Measurements from ENCODE around the gene DLGAP4. TPM values are rescaled to one million over a fixed set of nuclear protein-coding genes. Genes with fewer than 3 reads are reported as not detected.

DLGAP4 gene
- total and polyA plus RNA-seq, 7 experiments from 2014 or later = 15.0 to 40.2 (median 35.3) TPM

DNA sequence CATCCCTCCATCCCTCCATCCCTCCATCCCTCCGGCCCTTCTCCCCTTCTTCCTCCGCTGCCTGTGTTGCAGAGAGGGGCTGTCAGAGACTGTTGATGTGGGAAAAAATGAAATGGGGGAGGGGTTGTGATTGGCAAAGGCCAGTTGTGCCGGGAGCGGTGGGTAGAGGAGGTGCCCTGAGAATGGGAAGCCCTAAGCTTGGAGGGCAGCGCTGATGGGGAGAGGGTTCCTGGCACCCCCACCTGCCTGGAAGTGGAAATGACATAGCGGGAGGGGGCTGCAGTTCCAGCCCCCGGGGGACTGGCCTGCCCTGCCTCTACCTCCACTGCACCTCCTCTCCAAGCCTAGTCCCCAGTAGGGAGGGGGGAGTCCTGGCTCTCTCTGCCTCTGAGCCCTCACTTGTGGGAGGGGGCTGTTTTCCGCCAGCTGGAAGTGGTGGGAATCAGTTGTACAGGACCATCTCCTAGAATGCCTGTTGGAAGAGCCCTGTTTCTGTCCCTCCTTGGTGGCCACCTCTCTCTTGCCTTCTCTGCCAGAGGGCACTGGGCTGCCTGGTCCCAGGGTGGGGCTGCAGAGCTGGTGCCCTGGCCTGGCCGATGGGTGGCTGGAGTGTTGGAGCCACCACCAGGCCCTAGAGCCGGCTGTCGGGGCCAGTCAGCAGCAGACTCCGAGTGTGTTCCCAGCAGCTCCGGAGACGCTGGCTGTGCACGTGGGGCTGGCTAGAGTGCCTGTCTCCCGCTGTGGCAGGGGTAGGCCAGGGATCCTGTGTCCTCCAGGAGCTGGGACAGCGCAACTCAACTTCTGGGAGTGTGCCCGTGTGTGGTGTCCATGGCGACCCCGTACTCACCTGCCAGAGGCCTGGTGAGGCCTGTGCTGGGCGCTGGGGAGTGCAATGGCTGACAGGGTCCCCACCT lies 1.5 kb downstream of the DLGAP4 start:
- no peaks in the 10 kb centered on the region for H3K4me1 ChIP-seq (ENCODE audit: control insufficient read depth in 2 of 2, insufficient read depth in 2 of 2, low read length in 2 of 2)
- DNase-seq (no peak), ATAC-seq (no peak)
- POLR2A ChIA-PET = no interaction called here
- Mint-ChIP-seq H3K36me3 (no peaks in the 10 kb centered on the region), H3K27ac (no peak overlapping the region), H3K4me1 (peaks cover 0 to 15% (median 11%) of the 10 kb centered on the region in 7 donors), H3K4me3 (peak overlapping the region in 8 of 10 donors; percentile 26 to 77 (median 59)), H3K27me3 (peaks cover 58 to 74% (median 70%) of the 10 kb centered on the region in 5 donors), H3K9me3 (peaks cover 0 to 2% (median 0%) of the 10 kb centered on the region in 11 donors)
- intact Hi-C loops (cut with micrococcal nuclease) = no loop called here
- H3K27ac ChIP-seq (ENCODE audit: low read depth, low read length) = no peak overlapping the region
- no peaks in the 10 kb centered on the region for H3K36me3 ChIP-seq (ENCODE audit: control insufficient read depth in 2 of 3, insufficient read depth in 3 of 3, low read length in 3 of 3)
- no peak overlapping the region for H3K4me3 ChIP-seq (ENCODE audit: low read length)
- H3K9me3 ChIP-seq (ENCODE audit: control insufficient read depth in 2 of 3, low read length in 3 of 3) = no peaks in the 10 kb centered on the region
- CTCF ChIA-PET = no interaction called here
- H3K27me3 ChIP-seq (ENCODE audit: control insufficient read depth in 2 of 2, insufficient read depth in 2 of 2, low read length in 2 of 2) = peaks cover 3 to 12% of the 10 kb centered on the region in 2 donors

DNA sequence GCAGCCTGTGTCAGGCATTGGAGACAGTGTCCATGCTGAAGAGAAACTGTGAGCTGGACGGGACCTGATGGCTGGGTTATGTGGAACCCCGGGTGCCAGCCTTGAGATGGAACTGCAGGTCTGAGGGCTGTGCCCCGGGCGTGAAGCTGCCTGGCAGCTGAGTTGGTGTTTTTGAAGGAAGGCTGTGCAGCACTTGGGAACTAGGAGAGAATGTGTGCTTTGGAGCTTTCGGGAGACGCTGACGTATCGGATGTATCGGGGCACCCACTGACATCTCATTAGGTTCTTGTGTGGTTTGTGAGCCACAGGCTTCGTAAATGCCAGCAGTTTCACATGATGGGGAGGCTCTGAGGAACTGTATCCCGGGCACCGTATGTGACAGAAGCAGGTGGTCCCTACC lies 2.2 kb downstream of the DLGAP4 start:
- ChIA-PET CTCF (no interaction called here), POLR2A (no interaction called here)
- no peak for ATAC-seq
- no peaks in the 10 kb centered on the region for H3K4me1 ChIP-seq (ENCODE audit: control insufficient read depth in 2 of 2, insufficient read depth in 2 of 2, low read length in 2 of 2)
- H3K36me3 ChIP-seq (ENCODE audit: control insufficient read depth in 2 of 3, insufficient read depth in 3 of 3, low read length in 3 of 3) = no peaks in the 10 kb centered on the region
- no peak overlapping the region for H3K27ac ChIP-seq (ENCODE audit: low read depth, low read length)
- Mint-ChIP-seq H3K4me1 (peaks cover 0 to 13% (median 11%) of the 10 kb centered on the region in 7 donors), H3K4me3 (peak overlapping the region in 3 of 10 donors; percentile 38 to 62 (median 47)), H3K27me3 (peaks cover 52 to 72% (median 68%) of the 10 kb centered on the region in 5 donors), H3K36me3 (no peaks in the 10 kb centered on the region), H3K9me3 (peaks cover 0 to 2% (median 0%) of the 10 kb centered on the region in 11 donors), H3K27ac (no peak overlapping the region)
- peaks cover 3 to 12% of the 10 kb centered on the region in 2 donors for H3K27me3 ChIP-seq (ENCODE audit: control insufficient read depth in 2 of 2, insufficient read depth in 2 of 2, low read length in 2 of 2)
- no peak for DNase-seq
- no peaks in the 10 kb centered on the region for H3K9me3 ChIP-seq (ENCODE audit: control insufficient read depth in 2 of 3, low read length in 3 of 3)
- no peak overlapping the region for H3K4me3 ChIP-seq (ENCODE audit: low read length)
- intact Hi-C loops (cut with micrococcal nuclease) = no loop called here

DNA sequence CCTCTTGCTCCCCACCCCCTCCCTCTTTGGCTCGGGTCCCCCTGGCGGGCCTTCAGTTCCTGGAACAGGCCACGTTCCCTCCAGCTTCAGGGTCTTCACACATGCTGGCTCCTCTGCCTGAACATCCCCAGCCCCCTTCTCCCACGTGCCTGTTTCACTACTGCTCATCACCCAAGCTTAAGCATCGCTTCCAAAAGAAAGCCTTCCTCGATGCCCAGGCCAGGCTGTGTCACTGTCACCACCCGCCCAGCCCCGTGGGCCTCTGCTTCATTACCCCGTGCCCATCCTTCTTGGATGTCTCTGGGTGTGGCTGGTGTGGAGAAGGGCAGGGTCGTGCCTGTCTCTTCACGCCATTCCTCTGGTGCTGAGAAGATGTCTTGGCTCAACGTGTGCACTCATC lies 2.8 kb downstream of the DLGAP4 start:
- Histone ChIP-seq H3K4me1 (ENCODE audit: control insufficient read depth in 2 of 2, insufficient read depth in 2 of 2, low read length in 2 of 2) (no peaks in the 10 kb centered on the region), H3K36me3 (ENCODE audit: control insufficient read depth in 2 of 3, insufficient read depth in 3 of 3, low read length in 3 of 3) (no peaks in the 10 kb centered on the region), H3K9me3 (ENCODE audit: control insufficient read depth in 2 of 3, low read length in 3 of 3) (no peaks in the 10 kb centered on the region), H3K27me3 (ENCODE audit: control insufficient read depth in 2 of 2, insufficient read depth in 2 of 2, low read length in 2 of 2) (peaks cover 3 to 12% of the 10 kb centered on the region in 2 donors), H3K27ac (ENCODE audit: low read depth, low read length) (no peak overlapping the region), H3K4me3 (ENCODE audit: low read length) (no peak overlapping the region)
- intact Hi-C loops (cut with micrococcal nuclease) = no loop called here
- peaks cover 46 to 68% (median 62%) of the 10 kb centered on the region in 5 donors for H3K27me3 Mint-ChIP-seq
- ATAC-seq (no peak), DNase-seq (no peak)
- POLR2A ChIA-PET = no interaction called here
- H3K4me1 Mint-ChIP-seq = peaks cover 0 to 12% (median 11%) of the 10 kb centered on the region in 7 donors
- peak overlapping the region in 2 of 10 donors; percentile 32 to 62 for H3K4me3 Mint-ChIP-seq
- H3K36me3 Mint-ChIP-seq = no peaks in the 10 kb centered on the region
- CTCF ChIA-PET = no interaction called here
- H3K27ac Mint-ChIP-seq = peak overlapping the region in 1 of 9 donors; percentile 44
- H3K9me3 Mint-ChIP-seq = peaks cover 0 to 2% (median 0%) of the 10 kb centered on the region in 11 donors

DNA sequence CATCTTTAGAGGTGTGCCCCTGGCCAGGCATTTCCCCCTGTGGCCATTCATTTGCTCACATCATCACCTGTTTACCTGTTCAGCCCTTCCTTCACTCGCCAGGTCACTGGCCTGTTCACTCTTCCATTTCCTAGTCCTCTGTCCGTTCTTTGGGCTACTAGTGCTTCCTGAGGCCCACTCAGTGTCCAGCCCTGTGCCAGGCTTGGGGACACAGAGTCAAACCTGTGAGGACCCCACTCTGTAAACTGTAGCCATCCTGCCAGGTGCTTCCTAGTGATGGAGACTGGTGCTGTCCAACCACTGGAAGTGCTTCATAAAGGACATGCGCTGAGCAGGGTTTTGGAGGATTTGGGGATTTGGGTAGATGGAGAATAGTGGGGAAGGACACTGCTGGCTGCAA lies 3.5 kb downstream of the DLGAP4 start:
- ChIA-PET POLR2A (no interaction called here), CTCF (no interaction called here)
- no peaks in the 10 kb centered on the region for H3K4me1 ChIP-seq (ENCODE audit: control insufficient read depth in 2 of 2, insufficient read depth in 2 of 2, low read length in 2 of 2)
- no peak overlapping the region for H3K27ac ChIP-seq (ENCODE audit: low read depth, low read length)
- H3K27ac Mint-ChIP-seq = no peak overlapping the region
- H3K36me3 Mint-ChIP-seq = no peaks in the 10 kb centered on the region
- no peak overlapping the region for H3K4me3 ChIP-seq (ENCODE audit: low read length)
- intact Hi-C loops (cut with micrococcal nuclease) = no loop called here
- H3K4me1 Mint-ChIP-seq = peaks cover 0 to 11% (median 10%) of the 10 kb centered on the region in 7 donors
- peaks cover 3 to 12% of the 10 kb centered on the region in 2 donors for H3K27me3 ChIP-seq (ENCODE audit: control insufficient read depth in 2 of 2, insufficient read depth in 2 of 2, low read length in 2 of 2)
- H3K36me3 ChIP-seq (ENCODE audit: control insufficient read depth in 2 of 3, insufficient read depth in 3 of 3, low read length in 3 of 3) = no peaks in the 10 kb centered on the region
- peaks cover 41 to 62% (median 57%) of the 10 kb centered on the region in 5 donors for H3K27me3 Mint-ChIP-seq
- DNase-seq (no peak), ATAC-seq (no peak)
- H3K4me3 Mint-ChIP-seq = peak overlapping the region in 2 of 10 donors; percentile 33 to 58
- no peaks in the 10 kb centered on the region for H3K9me3 ChIP-seq (ENCODE audit: control insufficient read depth in 2 of 3, low read length in 3 of 3)
- H3K9me3 Mint-ChIP-seq = peaks cover 0 to 2% (median 0%) of the 10 kb centered on the region in 11 donors

DNA sequence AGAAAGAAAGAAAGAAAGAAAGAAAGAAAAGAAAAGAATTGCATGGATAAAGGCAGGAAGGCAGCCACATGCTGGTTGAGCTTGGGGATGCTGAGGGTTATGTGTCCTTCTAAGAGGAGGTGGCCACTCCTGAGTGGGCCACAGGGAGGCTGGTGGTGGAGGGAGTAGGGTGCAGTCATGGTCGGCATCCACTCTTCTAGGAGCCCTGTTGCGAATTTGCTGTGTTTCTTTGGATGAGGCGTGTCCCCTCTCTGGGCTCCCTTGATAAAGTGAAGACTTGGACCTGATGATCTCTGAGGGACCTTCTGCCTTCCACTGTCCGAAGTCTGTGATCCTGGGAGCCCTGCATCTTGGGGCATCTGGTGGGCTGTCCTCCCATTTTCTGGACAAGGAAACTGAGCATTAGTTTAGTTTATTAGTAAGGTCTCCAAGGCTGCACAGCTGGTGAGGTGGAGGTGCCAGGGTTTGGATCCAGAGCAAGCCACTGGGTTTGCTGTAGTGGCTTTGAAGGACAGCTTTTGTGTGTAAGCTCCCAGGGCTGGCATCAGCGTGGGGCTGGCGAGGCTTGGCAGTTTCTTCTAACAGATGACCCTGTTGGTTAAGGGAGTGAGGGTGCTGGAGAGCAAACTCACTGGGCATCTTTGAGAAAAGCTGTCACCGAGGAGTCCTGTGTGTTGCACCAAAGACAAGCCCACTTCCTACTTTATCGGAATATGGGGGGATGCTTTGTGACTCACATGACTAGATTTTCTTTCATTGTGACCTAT lies 4.3 kb downstream of the DLGAP4 start:
- ATAC-seq (no peak), DNase-seq (no peak)
- Histone ChIP-seq H3K4me3 (ENCODE audit: low read length) (no peak overlapping the region), H3K4me1 (ENCODE audit: control insufficient read depth in 2 of 2, insufficient read depth in 2 of 2, low read length in 2 of 2) (no peaks in the 10 kb centered on the region), H3K9me3 (ENCODE audit: control insufficient read depth in 2 of 3, low read length in 3 of 3) (no peaks in the 10 kb centered on the region), H3K36me3 (ENCODE audit: control insufficient read depth in 2 of 3, insufficient read depth in 3 of 3, low read length in 3 of 3) (no peaks in the 10 kb centered on the region), H3K27me3 (ENCODE audit: control insufficient read depth in 2 of 2, insufficient read depth in 2 of 2, low read length in 2 of 2) (peaks cover 0 to 12% of the 10 kb centered on the region in 2 donors), H3K27ac (ENCODE audit: low read depth, low read length) (no peak overlapping the region)
- H3K4me3 Mint-ChIP-seq = no peak overlapping the region
- POLR2A ChIA-PET = no interaction called here
- peaks cover 34 to 55% (median 49%) of the 10 kb centered on the region in 5 donors for H3K27me3 Mint-ChIP-seq
- H3K4me1 Mint-ChIP-seq = peaks cover 0 to 8% (median 3%) of the 10 kb centered on the region in 7 donors
- CTCF ChIA-PET = no interaction called here
- intact Hi-C loops (cut with micrococcal nuclease) = no loop called here
- no peak overlapping the region for H3K27ac Mint-ChIP-seq
- no peaks in the 10 kb centered on the region for H3K36me3 Mint-ChIP-seq
- peaks cover 0 to 4% (median 0%) of the 10 kb centered on the region in 11 donors for H3K9me3 Mint-ChIP-seq

DNA sequence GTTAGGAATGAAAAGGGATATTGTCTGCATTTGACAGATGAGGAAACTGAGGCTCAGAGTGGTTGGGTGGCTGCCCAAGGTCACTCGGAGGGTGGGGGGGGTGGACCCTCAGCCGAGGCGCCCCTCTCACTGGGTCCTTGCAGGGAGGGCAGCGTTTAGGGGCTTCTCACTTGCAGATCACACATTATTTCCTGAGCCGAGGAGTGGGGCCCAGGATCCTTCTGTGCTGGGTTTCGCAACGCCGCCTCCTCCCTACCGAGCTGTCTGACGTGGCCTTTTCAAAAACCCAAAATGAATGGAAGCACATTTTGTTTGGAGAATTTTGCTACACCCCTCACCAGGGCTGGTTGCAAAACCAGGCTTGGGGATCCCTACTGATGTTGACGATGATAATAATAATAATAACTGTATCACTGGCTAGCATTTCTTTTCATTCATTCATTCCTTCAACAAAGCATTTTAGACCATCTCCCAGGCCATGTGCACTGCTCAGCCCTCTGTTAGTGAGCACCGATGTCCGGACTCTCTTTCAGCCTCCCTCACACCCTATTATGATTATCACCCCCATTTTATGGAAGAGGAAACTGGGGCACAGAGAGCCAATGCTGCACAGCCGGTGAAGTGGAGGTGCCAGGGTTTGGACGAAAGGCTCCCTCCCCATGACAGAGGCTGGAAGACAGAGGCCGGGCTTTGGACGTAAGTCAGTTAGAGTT lies 5.2 kb downstream of the DLGAP4 start:
- DNase-seq = no peak
- POLR2A ChIA-PET = no interaction called here
- peaks cover 0 to 5% (median 0%) of the 10 kb centered on the region in 7 donors for H3K4me1 Mint-ChIP-seq
- peaks cover 0 to 4% (median 0%) of the 10 kb centered on the region in 11 donors for H3K9me3 Mint-ChIP-seq
- intact Hi-C loops (cut with micrococcal nuclease) = no loop called here
- no peak overlapping the region for H3K27ac ChIP-seq (ENCODE audit: low read depth, low read length)
- H3K36me3 Mint-ChIP-seq = no peaks in the 10 kb centered on the region
- H3K4me3 Mint-ChIP-seq = no peak overlapping the region
- ATAC-seq = no peak
- peaks cover 31 to 52% (median 46%) of the 10 kb centered on the region in 5 donors for H3K27me3 Mint-ChIP-seq
- H3K27ac Mint-ChIP-seq = no peak overlapping the region
- no peaks in the 10 kb centered on the region for H3K36me3 ChIP-seq (ENCODE audit: control insufficient read depth in 2 of 3, insufficient read depth in 3 of 3, low read length in 3 of 3)
- H3K4me1 ChIP-seq (ENCODE audit: control insufficient read depth in 2 of 2, insufficient read depth in 2 of 2, low read length in 2 of 2) = no peaks in the 10 kb centered on the region
- peaks cover 0 to 12% of the 10 kb centered on the region in 2 donors for H3K27me3 ChIP-seq (ENCODE audit: control insufficient read depth in 2 of 2, insufficient read depth in 2 of 2, low read length in 2 of 2)
- no peak overlapping the region for H3K4me3 ChIP-seq (ENCODE audit: low read length)
- H3K9me3 ChIP-seq (ENCODE audit: control insufficient read depth in 2 of 3, low read length in 3 of 3) = no peaks in the 10 kb centered on the region
- CTCF ChIA-PET = no interaction called here

Data from naive thymus-derived CD4-positive, alpha-beta T cell (primary cell).